Glutamatergic neuron (in vitro differentiated cells): ENCODE results near the gene SPPL2C. TPM values are rescaled to one million over a fixed set of nuclear protein-coding genes. Genes with fewer than 3 reads are reported as not detected.

Experiments
- DNase-seq: peaks from one replicate; pipeline ENCODE4 v3.0.0; 2022
- H3K27ac Mint-ChIP-seq: one replicate; pipeline ENCODE4 v1.8.0; 2020; ENCODE audit warnings: mild to moderate bottlenecking, mixed read lengths, inconsistent platforms; ENCODE audit not compliant: unreplicated experiment
- H3K27me3 Mint-ChIP-seq: one replicate; pipeline ENCODE4 v1.8.0; 2020; ENCODE audit warnings: mild to moderate bottlenecking, moderate library complexity, mixed read lengths, inconsistent platforms; ENCODE audit not compliant: unreplicated experiment
- H3K36me3 Mint-ChIP-seq: one replicate; pipeline ENCODE4 v1.8.0; 2020; ENCODE audit warnings: mild to moderate bottlenecking, mixed read lengths, inconsistent platforms; ENCODE audit not compliant: unreplicated experiment
- H3K4me1 Mint-ChIP-seq: one replicate; pipeline ENCODE4 v1.8.0; 2020; ENCODE audit warnings: mild to moderate bottlenecking, low read depth, mixed read lengths, inconsistent platforms; ENCODE audit not compliant: unreplicated experiment
- H3K4me3 Mint-ChIP-seq: one replicate; pipeline ENCODE4 v1.8.0; 2020; ENCODE audit warnings: mild to moderate bottlenecking, mixed read lengths, inconsistent platforms; ENCODE audit not compliant: unreplicated experiment
- H3K9me3 Mint-ChIP-seq: one replicate; pipeline ENCODE4 v1.8.0; 2020; ENCODE audit warnings: mild to moderate bottlenecking, moderate library complexity, mixed read lengths, inconsistent platforms; ENCODE audit not compliant: unreplicated experiment
- CTCF ChIP-seq: fragments of 200-600 bp; sonication (generic); IDR thresholded peaks from one replicate; pipeline ENCODE4 v1.5.0; 2021; ENCODE audit not compliant: partially characterized antibody, unreplicated experiment
- total RNA-seq: library from RNA; stranded (reverse); fragmentation: NEBNext Ultra II Directional; extraction: Animal tissue kit (Norgen Biotek cat#: 25700); gene quantifications from one replicate; pipeline ENCODE4 v1.2.1, GENCODE V29; 2021; ENCODE audit not compliant: unreplicated experiment

Gene SPPL2C
- total RNA-seq, 1 donor from 2014 or later, result not detected

- Mint-ChIP-seq H3K27ac (no peak overlapping the region), H3K4me1 (no peaks in the 10 kb centered on the region), H3K9me3 (no peaks in the 10 kb centered on the region), H3K36me3 (no peaks in the 10 kb centered on the region), H3K4me3 (no peak overlapping the region), H3K27me3 (no peaks in the 10 kb centered on the region)
- DNase-seq, result no peak
- TF ChIP-seq CTCF, result no peak
These were observed 23.6 kb downstream of the SPPL2C start for GRCh38 chr17:45868276-45868675.

- Mint-ChIP-seq H3K27ac (no peak overlapping the region), H3K4me1 (peaks cover 2% of the 10 kb centered on the region), H3K36me3 (no peaks in the 10 kb centered on the region), H3K27me3 (no peaks in the 10 kb centered on the region), H3K9me3 (peaks cover 1% of the 10 kb centered on the region), H3K4me3 (no peak overlapping the region)
- TF ChIP-seq CTCF, result no peak
- DNase-seq, result no peak
These were observed 25.1 kb downstream of the SPPL2C start for GRCh38 chr17:45869676-45870341.

GRCh38 chr17:45870342-45870974 is 25.8 kb downstream of the SPPL2C start:
- Mint-ChIP-seq H3K36me3 (no peaks in the 10 kb centered on the region), H3K27me3 (no peaks in the 10 kb centered on the region), H3K9me3 (peaks cover 1% of the 10 kb centered on the region), H3K27ac (no peak overlapping the region), H3K4me3 (no peak overlapping the region), H3K4me1 (peaks cover 2% of the 10 kb centered on the region)
- no peak for TF ChIP-seq CTCF
- DNase-seq, result no peak

- Mint-ChIP-seq H3K36me3 (no peaks in the 10 kb centered on the region), H3K27me3 (no peaks in the 10 kb centered on the region), H3K9me3 (peaks cover 1% of the 10 kb centered on the region), H3K4me3 (no peak overlapping the region), H3K27ac (no peak overlapping the region), H3K4me1 (peaks cover 2% of the 10 kb centered on the region)
- no peak for TF ChIP-seq CTCF
- no peak for DNase-seq
These were observed 27.0 kb downstream of the SPPL2C start for GRCh38 chr17:45871718-45872117.

GRCh38 chr17:45873728-45874127 is 29.0 kb downstream of the SPPL2C start:
- H3K9me3 Mint-ChIP-seq, result peaks cover 1% of the 10 kb centered on the region
- no peak overlapping the region for H3K27ac Mint-ChIP-seq
- TF ChIP-seq CTCF, result no peak
- H3K27me3 Mint-ChIP-seq, result no peaks in the 10 kb centered on the region
- peak; percentile 31 for DNase-seq
- H3K4me3 Mint-ChIP-seq, result no peak overlapping the region
- no peaks in the 10 kb centered on the region for H3K36me3 Mint-ChIP-seq
- H3K4me1 Mint-ChIP-seq, result peaks cover 2% of the 10 kb centered on the region
